ENCODE measurements around the gene RBKS.
A peak's percentile ranks its signal among the peaks of the same experiment; 100 is the strongest.
"Not testable (repeated sequence)": the region's sequence is repeated elsewhere in the genome, so short reads cannot be mapped to it uniquely, and the experiment has no call there.

The RBKS gene

GRCh38 chr2:27869763-27870162, 20.4 kb downstream of the RBKS start:
- no peak for DNase-seq

- no peak for DNase-seq
Observed at GRCh38 chr2:27866237-27866636, 23.9 kb downstream of the RBKS start.

GRCh38 chr2:27863955-27864354, 26.2 kb downstream of the RBKS start:
- DNase-seq, result not testable (repeated sequence)

GRCh38 chr2:27863146-27863545, 27.0 kb downstream of the RBKS start:
- no peak for DNase-seq

GRCh38 chr2:27860111-27860510, 30.1 kb downstream of the RBKS start:
- DNase-seq, result peak; percentile 2 to 19

GRCh38 chr2:27857417-27858172, 32.6 kb downstream of the RBKS start:
- DNase-seq, result no peak

GRCh38 chr2:27856956-27857355, 33.2 kb downstream of the RBKS start:
- no peak for DNase-seq

- DNase-seq, result no peak
Observed at GRCh38 chr2:27856386-27856785, 33.8 kb downstream of the RBKS start.

- DNase-seq, result no peak
Observed at GRCh38 chr2:27855476-27855875, 34.7 kb downstream of the RBKS start.

GRCh38 chr2:27854229-27854862, 35.8 kb downstream of the RBKS start:
- DNase-seq, result no peak

- no peak for DNase-seq
Observed at GRCh38 chr2:27852691-27853090, 37.5 kb downstream of the RBKS start.

- no peak for DNase-seq
Observed at GRCh38 chr2:27849558-27850205, 40.5 kb downstream of the RBKS start.

- no peak for DNase-seq
Observed at GRCh38 chr2:27847333-27847732, 42.9 kb downstream of the RBKS start.

GRCh38 chr2:27844821-27845255, 45.3 kb downstream of the RBKS start:
- no peak for DNase-seq

GRCh38 chr2:27843992-27844391, 46.2 kb downstream of the RBKS start:
- no peak for DNase-seq

- no peak for DNase-seq
Observed at GRCh38 chr2:27842894-27843293, 47.3 kb downstream of the RBKS start.

- DNase-seq, result no peak
Observed at GRCh38 chr2:27839022-27839618, 51.1 kb downstream of the RBKS start.

- no peak for DNase-seq
Observed at GRCh38 chr2:27838502-27838901, 51.7 kb downstream of the RBKS start.

- no peak for DNase-seq
Observed at GRCh38 chr2:27833931-27834330, 56.3 kb downstream of the RBKS start.

- DNase-seq, result peak; percentile 44 to 53
Observed at GRCh38 chr2:27832396-27832795, 57.8 kb downstream of the RBKS start.

GRCh38 chr2:27831279-27832050, 58.7 kb downstream of the RBKS start:
- peak; percentile 91 to 95 for DNase-seq

- no peak for DNase-seq
Observed at GRCh38 chr2:27830656-27831055, 59.5 kb downstream of the RBKS start.

GRCh38 chr2:27829791-27830190, 60.4 kb downstream of the RBKS start:
- no peak for DNase-seq
